G401.6 (cell line): Measurements from ENCODE around the gene NUTM2A.
"Not testable (repeated sequence)": the region's sequence is repeated elsewhere in the genome, so short reads cannot be mapped to it uniquely, and the experiment has no call there.

Source experiments
- FAIRE-seq: peaks from 2 replicates; lab custom pipeline; 2012; peaks lifted over from hg19 to GRCh38; lab: Jason Lieb, UNC

The NUTM2A gene, protein sequence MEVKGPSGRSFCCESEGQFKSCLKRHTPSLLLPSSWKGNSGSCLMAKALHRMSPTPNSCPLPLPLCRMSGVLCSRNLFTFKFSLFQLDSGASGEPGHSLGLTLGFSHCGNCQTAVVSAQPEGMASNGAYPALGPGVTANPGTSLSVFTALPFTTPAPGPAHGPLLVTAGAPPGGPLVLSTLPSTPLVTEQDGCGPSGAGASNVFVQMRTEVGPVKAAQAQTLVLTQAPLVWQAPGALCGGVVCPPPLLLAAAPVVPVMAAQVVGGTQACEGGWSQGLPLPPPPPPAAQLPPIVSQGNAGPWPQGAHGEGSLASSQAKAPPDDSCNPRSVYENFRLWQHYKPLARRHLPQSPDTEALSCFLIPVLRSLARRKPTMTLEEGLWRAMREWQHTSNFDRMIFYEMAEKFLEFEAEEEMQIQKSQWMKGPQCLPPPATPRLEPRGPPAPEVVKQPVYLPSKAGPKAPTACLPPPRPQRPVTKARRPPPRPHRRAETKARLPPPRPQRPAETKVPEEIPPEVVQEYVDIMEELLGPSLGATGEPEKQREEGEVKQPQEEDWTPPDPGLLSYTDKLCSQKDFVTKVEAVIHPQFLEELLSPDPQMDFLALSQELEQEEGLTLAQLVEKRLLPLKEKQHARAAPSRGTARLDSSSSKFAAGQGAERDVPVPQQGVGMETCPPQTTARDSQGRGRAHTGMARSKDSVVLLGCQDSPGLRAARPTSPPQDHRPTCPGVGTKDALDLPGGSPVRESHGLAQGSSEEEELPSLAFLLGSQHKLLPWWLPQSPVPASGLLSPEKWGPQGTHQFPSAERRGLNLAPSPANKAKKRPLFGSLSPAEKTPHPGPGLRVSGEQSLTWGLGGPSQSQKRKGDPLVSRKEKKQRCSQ

GRCh38 chr10:87225148-87225547 lies at the start of gene NUTM2A:
Gene NUTM2A, plus strand, starts transcription at chr10:87225448. Its CDS starts 383 bp downstream, at chr10:87225831.
- not testable (repeated sequence) for FAIRE-seq

GRCh38 chr10:87177587-87177986 lies 47.7 kb upstream of the NUTM2A start:
- not testable (repeated sequence) for FAIRE-seq

DNA sequence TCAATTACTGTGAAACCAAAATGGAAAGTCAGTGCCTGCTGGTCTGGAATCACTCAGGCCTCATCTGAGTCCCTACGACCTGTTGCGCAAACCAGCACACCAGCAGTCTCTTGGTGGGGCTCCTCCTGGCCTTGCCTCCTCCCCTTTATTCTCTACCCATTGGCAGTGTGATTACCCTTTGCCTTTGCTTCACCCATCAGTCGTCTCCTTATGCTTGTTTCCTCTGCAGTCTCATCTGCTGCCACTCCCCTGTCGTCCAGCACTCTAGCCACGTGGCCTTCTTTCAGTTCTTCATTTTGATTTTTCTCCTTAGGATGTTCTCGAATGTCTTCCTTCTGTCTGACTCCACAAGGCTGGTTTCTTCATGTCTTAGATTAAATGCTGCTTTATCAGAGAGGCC lies 40.8 kb upstream of the NUTM2A start:
- FAIRE-seq = not testable (repeated sequence)

GRCh38 chr10:87186016-87186415 lies 39.2 kb upstream of the NUTM2A start:
- not testable (repeated sequence) for FAIRE-seq

GRCh38 chr10:87187573-87187972 lies 37.7 kb upstream of the NUTM2A start:
- FAIRE-seq = not testable (repeated sequence)

GRCh38 chr10:87191841-87192240 lies 33.4 kb upstream of the NUTM2A start:
- not testable (repeated sequence) for FAIRE-seq

DNA sequence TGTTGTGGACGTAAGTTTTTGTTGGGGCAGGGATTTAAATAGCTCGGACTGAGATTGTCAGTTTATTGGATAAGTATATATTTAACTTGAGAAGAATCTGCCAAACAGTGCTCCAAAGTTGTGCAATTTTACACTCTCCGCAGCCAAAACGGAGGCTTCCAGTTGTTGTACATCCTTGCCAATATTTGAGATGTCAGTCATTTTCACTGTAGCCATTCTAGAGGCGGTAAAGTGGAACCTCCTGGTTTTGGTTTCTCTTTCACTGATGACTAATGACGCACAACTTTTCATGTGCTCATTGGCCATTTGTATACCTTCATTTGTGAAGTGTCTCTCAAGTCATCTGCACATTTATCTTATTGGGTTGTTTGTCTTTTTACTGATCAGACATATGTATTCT lies 24.3 kb upstream of the NUTM2A start:
- FAIRE-seq = not testable (repeated sequence)

GRCh38 chr10:87204801-87205200 lies 20.4 kb upstream of the NUTM2A start:
- FAIRE-seq = not testable (repeated sequence)

DNA sequence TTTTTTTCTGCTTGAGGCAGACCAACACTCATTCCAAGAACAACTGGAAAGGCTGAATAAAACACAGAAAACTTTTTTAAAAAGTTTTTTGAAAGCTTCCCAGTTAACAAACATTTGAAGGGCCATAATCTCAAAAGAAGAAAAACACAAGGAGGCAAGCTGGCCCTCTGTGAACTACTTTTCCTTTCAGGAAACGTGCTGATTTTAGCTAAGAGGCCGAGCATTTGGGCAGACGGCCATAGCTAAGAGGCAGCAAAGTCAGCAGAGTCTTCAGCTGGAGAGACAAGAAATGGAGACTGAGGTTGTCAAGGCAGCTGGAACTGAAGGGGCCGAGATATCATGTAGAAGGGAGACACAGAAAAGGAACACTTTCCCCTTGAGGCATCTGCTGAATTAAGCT lies 18.3 kb upstream of the NUTM2A start:
- FAIRE-seq = not testable (repeated sequence)

DNA sequence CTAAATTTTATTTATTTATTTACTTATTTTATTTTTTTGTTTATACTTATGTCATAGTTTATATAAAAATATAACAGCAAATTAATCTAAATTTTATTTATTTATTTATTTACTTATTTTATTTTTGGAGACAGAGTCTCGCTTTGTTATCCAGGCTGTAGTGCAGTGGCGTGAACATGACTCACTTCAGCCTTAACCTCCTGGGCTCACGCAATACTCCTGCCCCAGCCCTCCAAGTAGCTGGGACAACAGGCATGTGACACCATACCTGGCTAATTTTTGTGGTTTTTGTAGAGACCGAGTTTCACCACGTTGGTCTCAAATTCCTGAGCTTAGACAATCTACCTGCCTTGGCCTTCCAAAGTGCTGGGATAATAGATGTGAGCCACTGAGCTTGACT lies 14.9 kb upstream of the NUTM2A start:
- FAIRE-seq = peak; percentile 68

GRCh38 chr10:87211848-87212247 lies 13.4 kb upstream of the NUTM2A start:
- FAIRE-seq = not testable (repeated sequence)

DNA sequence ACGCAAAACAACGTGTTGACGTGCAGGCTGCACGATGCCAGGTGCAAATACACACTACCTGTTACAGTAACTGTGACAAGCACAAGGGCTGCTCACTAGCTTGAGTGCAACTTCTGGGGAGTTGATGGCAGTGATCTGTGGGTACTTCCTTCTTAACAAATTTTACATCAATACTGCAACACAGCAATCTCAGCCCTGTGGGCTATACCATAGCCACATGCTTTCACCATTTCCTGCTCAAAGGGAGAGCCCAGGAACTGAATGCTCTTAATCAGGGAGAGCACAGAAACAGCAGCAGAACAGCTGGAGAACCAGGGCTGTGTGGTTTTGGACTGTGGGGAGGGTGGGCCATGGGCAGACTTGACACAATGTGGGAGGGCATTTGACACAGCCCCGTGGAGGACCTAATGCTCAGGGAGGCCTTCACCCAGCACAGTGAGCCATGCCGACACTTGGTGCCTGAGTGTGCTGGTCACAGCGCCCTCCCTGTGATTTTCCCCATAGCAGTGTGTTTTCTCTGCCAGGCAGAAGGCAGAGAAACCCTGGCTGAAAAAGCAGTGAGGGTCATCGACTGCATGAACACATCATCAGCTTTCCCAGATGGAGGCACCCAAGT lies 12.0 kb upstream of the NUTM2A start:
- not testable (repeated sequence) for FAIRE-seq

DNA sequence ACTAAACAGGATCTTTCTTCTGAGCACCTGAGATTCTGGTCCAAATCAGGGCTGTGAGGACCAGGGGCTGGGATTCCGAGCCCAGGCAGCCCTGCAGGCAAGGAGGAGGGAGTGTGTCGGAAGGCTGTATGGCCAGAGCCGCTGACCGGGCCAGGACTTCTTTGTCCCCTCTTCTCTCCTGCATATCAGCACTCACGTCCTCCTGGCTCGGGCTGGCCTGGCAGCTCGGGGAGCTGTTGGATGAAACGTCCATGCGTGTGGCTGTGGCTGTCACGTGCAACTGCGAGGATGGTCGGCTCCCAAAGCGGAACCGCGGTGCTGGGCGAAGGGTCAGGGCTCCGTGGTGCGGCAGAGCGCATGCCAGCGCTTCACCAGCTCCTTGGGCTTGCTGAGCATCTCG lies 11.4 kb upstream of the NUTM2A start:
- FAIRE-seq = not testable (repeated sequence)

DNA sequence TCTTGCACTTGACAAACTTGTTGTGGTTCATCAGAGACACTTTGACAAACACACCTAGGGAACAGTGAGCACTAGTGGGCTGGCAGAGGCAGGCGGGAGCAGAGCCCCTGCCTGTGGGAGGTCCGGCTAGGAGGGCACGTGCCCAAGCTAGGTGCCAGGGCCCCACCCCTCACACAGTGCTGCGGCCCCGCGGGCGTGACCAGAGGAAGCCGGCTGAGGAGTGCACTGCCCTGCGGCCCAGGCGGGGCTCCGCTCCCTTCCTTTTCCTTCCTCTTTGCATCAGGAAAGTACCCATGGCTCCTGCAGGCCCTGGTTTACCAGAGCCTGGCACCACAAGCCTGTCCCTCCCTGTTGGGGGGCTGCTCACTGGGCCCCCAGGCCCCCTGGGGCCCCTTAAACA lies 9.1 kb upstream of the NUTM2A start:
- not testable (repeated sequence) for FAIRE-seq

GRCh38 chr10:87219370-87219769 lies 5.9 kb upstream of the NUTM2A start:
- not testable (repeated sequence) for FAIRE-seq

DNA sequence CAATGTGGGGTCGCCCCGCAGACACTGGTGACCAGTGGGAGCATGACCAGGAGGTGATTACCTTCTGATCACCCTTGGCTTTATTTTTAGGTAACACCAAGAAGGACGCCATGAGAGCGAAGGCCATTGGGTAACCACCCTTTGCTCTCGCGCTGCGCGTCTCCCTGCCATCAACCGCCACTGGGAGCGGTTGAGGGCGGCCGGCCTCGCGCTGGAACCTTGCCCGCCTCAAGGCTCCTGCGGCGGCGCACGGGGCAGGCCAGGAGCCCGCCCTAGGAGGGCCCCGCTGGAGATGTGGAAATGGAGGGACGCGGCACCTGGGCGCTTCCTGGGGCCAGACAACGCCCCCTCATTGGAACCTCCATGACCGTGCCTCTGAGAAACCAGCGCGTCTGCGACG lies 2.5 kb upstream of the NUTM2A start:
- FAIRE-seq = not testable (repeated sequence)

DNA sequence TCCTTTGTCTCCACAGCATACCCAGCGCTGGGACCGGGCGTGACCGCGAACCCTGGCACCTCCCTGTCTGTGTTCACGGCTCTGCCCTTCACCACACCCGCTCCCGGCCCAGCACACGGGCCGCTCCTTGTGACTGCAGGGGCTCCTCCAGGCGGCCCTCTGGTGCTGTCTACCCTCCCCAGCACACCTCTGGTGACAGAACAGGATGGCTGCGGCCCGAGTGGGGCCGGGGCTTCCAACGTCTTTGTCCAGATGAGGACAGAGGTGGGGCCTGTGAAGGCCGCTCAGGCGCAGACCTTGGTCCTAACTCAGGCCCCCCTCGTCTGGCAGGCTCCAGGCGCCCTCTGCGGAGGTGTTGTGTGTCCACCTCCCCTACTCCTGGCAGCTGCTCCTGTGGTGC lies 3.0 kb downstream of the NUTM2A start:
- FAIRE-seq = not testable (repeated sequence)

DNA sequence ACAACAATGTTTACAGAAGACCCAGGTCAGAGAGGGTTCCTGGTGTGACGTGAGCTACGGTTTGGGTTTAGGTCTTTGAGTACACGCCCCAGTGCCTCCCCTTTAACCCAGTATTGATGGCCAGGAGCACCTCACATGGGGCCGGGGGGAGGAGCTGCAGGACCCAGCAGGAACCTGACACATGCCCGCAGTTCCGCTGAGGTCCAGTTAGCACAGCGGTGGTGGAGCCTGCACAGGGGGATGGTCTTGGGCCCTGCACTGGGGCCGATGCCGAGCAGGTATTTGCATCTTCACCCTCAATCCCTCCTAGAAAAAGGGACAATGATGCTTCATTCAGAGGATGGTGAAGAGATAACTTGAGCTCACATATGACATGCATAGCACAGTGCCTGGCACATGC lies 4.0 kb downstream of the NUTM2A start:
- FAIRE-seq = not testable (repeated sequence)

- not testable (repeated sequence) for FAIRE-seq
Observed at GRCh38 chr10:87234854-87235253, 9.6 kb downstream of the NUTM2A start.

DNA sequence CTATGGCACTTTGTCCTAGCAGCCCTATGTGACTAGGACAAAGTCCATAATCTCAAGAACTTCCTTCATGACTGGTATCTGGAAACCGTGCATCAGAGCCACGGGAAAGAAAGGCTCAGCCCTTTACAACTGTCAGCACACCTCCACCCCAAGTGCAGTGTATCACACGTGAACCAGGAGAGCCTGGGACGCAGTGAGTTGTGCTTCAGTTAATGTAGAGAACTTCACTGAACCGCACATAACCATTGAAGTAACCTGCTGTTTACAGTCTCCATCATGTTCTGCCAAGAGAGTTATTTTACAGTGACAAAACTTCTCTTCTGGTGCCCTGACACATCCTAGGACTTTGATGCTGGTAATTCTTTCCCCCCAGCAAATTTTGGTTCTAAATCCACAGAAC lies 12.0 kb downstream of the NUTM2A start:
- FAIRE-seq = not testable (repeated sequence)

DNA sequence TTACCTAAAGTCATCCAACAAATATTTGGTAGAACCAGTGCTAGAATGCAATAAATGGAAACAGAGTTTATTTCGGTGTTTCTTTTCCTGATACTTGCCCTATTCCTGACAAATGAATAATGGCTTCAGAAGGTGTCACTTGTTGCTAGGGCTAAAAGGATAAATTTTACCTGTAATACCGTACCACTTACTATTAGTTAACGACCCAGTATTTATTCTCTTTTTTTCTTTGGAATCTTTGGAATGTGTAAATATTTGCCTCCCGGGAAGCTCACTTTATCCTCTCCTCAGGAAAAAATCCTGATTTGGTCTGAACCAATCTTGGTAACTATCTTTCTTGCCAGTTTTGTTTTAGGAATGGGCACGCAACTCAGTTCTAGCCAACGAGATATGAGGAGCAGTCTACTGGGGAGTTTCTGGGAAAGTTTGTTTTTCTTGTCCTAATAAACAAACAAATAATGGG lies 14.1 kb downstream of the NUTM2A start:
- not testable (repeated sequence) for FAIRE-seq

DNA sequence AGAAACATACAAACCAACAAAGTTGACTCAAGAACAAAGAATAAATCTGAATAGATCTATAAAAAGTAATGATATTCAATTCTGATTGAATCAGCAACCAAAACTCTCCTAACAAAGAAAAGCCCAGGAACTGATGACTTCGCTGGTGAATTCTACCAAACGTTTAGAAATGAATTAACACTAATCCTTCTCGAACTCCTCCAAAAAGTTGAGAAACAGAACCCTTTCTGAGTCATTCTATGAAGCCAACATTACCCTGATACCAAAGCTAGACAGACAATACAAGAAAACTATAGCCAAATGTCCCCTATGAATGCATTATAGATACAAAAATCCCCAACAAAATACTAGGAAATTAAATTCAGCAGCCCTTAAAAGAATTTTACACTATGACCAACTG lies 16.9 kb downstream of the NUTM2A start:
- not testable (repeated sequence) for FAIRE-seq
